ENCODE data around the gene HIGD1A.

GRCh38 chr3:42850263-42850662, 46.0 kb upstream of the HIGD1A start:
- no peak for TF ChIP-seq EZH2 (IDR thresholded peaks at IDR 0.05; ENCODE audit: low read length, unreplicated experiment)
- TF ChIP-seq, protein P1, sequence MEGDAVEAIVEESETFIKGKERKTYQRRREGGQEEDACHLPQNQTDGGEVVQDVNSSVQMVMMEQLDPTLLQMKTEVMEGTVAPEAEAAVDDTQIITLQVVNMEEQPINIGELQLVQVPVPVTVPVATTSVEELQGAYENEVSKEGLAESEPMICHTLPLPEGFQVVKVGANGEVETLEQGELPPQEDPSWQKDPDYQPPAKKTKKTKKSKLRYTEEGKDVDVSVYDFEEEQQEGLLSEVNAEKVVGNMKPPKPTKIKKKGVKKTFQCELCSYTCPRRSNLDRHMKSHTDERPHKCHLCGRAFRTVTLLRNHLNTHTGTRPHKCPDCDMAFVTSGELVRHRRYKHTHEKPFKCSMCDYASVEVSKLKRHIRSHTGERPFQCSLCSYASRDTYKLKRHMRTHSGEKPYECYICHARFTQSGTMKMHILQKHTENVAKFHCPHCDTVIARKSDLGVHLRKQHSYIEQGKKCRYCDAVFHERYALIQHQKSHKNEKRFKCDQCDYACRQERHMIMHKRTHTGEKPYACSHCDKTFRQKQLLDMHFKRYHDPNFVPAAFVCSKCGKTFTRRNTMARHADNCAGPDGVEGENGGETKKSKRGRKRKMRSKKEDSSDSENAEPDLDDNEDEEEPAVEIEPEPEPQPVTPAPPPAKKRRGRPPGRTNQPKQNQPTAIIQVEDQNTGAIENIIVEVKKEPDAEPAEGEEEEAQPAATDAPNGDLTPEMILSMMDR (conservative IDR thresholded peaks at IDR 0.05; ENCODE audit: low read depth, low read length) = no peak

Measured in PC-3 (cell line).